OCI-M2 (cell line): ENCODE results near the gene MYOC.
"Not testable (repeated sequence)": the region's sequence is repeated elsewhere in the genome, so short reads cannot be mapped to it uniquely, and the experiment has no call there.

Source experiments
- DNase-seq: peaks from one replicate; lab custom pipeline; 2025; ENCODE audit not compliant: unreplicated experiment; lab: John Stamatoyannopoulos, UW

The MYOC gene

GRCh38 chr1:171652234-171652822 is at the start of gene MYOC:
Gene MYOC (minus strand): TSS chr1:171652688. CDS start chr1:171652611, 77 bp downstream.
- no peak for DNase-seq

GRCh38 chr1:171699531-171699930 is 47.0 kb upstream of the MYOC start:
- DNase-seq, result no peak

GRCh38 chr1:171695772-171696171 is 43.3 kb upstream of the MYOC start:
- not testable (repeated sequence) for DNase-seq

GRCh38 chr1:171693541-171693940 is 41.1 kb upstream of the MYOC start:
- not testable (repeated sequence) for DNase-seq

- DNase-seq, result no peak
Observed at GRCh38 chr1:171683870-171684269, 31.4 kb upstream of the MYOC start.

GRCh38 chr1:171680339-171680738 is 27.9 kb upstream of the MYOC start:
- no peak for DNase-seq

- DNase-seq, result no peak
Observed at GRCh38 chr1:171676823-171677222, 24.3 kb upstream of the MYOC start.

- no peak for DNase-seq
Observed at GRCh38 chr1:171674431-171675405, 22.2 kb upstream of the MYOC start.

GRCh38 chr1:171670739-171671138 is 18.3 kb upstream of the MYOC start:
- no peak for DNase-seq

GRCh38 chr1:171668372-171668771 is 15.9 kb upstream of the MYOC start:
- DNase-seq, result no peak

GRCh38 chr1:171666114-171666769 is 13.8 kb upstream of the MYOC start:
- DNase-seq, result no peak

GRCh38 chr1:171664976-171665375 is 12.5 kb upstream of the MYOC start:
- no peak for DNase-seq

GRCh38 chr1:171663854-171664575 is 11.5 kb upstream of the MYOC start:
- DNase-seq, result no peak

- DNase-seq, result no peak
Observed at GRCh38 chr1:171663036-171663853, 10.8 kb upstream of the MYOC start.

GRCh38 chr1:171661076-171661650 is 8.7 kb upstream of the MYOC start:
- no peak for DNase-seq

GRCh38 chr1:171656206-171656605 is 3.7 kb upstream of the MYOC start:
- DNase-seq, result not testable (repeated sequence)

GRCh38 chr1:171655746-171656116 is 3.2 kb upstream of the MYOC start:
- DNase-seq, result no peak

GRCh38 chr1:171654942-171655745 is 2.7 kb upstream of the MYOC start:
- DNase-seq, result no peak
